GM11168 (cell line): Measurements from ENCODE around the gene KIAA1328.
"Not testable (repeated sequence)": the region's sequence is repeated elsewhere in the genome, so short reads cannot be mapped to it uniquely, and the experiment has no call there.

Experiments
- in situ Hi-C: fragments of 300-500 bp; cut with MboI; formaldehyde crosslinking; loops from one replicate; pipeline ENCODE4 v1.12.0; 2022; ENCODE audit warnings: low sequenced_read_pairs; ENCODE audit not compliant: unreplicated experiment

KIAA1328 gene

DNA sequence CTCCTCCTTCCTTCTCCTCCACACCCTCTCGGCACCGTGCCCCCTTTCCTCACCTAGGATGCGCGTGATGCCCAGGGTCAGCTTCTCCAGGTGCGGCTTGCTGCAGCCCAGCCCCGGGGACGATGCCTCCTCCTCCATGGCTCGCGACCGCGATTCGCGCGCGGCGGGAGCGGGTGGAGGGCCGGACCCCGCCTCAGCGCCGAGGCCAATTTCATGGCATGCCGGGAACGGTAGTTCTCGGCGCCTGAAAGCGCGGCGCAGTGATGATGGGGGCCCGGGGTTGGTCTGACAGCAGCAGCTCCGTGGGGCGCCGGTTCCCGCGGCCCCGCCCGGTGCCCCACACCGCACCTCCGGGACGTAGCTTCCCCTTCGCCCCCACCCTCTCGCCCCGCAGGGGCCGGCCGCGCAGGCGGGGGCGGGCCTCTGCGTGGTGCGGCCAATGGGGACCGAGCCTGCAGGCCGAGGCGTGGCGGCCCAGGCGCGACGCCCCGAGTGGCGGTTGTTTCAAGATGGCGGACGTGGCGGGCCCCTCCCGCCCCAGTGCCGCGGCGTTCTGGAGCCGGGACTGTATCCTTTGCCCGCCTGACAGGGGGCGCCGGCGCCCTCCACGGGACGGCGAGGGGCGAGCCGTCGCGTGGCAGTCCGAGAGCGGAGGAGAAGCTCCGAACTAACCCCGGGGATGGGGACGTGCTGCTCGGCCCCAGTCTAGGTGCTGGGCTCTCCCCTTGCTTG lies at the start of gene KIAA1328, which contains the start of gene TPGS2:
Gene KIAA1328, plus strand, starts transcription at position 498 of the 732 bp plus-strand sequence. Its CDS starts 12 bp downstream, at position 510.
Gene TPGS2, minus strand, starts transcription at position 373 of the 732 bp plus-strand sequence. Its CDS starts 235 bp downstream, at position 138.
- in situ Hi-C loops: no loop called here

DNA sequence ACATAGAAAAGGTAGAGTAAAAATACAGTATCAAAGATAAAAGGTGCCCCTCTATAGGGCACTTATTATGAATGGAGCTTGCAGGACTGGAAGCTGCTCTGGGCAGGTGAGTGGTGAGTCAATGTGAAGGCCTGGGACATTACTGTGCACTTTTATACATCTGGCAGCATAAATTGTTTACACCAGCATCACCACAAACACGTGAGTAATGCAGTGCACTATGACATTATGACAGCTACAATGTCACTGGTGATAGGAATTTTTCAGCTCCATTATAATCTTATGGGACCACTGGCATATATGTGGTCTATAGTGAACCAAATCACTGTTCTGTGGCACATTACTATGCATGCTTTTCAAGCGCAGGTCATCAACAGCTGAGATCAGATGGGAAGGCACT lies 48.2 kb upstream of the KIAA1328 start:
- in situ Hi-C loops: no loop called here

DNA sequence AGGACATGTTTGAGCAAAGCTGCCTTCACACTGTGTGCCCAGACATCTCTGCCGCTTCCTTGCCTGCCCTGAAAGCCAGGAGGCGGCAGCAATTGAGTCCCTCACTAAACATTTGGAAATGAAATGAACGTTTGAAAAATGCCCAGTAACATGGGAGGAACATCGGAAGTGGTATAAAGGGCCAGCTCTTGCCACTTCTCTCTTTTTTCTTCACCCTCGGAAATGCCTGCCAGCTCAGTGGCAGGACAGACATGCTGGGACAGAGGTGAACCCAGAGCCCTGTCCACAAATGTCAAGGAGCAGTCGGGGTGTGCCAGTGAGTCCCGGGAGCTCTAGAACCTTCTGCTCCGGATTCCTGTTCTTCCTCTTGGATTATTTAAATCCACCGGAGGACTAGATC lies 46.2 kb upstream of the KIAA1328 start:
- in situ Hi-C loops: no loop called here

DNA sequence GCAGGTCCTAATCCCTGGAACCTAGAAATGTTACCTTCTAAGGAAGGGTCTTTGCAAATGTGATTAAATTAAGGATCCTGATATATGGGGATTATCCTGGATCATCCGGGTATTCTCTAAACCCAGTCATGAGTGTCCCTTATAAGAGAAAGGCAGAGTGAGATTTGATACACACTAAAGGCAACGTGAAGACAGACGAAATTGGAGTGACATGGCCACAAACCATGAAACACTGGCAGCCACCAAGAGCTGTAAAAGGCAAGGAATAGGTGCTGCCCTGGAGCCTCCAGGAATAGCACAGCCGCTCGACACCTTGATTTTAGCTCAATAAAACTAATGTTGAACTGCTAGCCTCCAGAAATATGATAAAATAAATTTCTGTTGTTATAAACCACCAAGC lies 45.1 kb upstream of the KIAA1328 start:
- in situ Hi-C loops: no loop called here

DNA sequence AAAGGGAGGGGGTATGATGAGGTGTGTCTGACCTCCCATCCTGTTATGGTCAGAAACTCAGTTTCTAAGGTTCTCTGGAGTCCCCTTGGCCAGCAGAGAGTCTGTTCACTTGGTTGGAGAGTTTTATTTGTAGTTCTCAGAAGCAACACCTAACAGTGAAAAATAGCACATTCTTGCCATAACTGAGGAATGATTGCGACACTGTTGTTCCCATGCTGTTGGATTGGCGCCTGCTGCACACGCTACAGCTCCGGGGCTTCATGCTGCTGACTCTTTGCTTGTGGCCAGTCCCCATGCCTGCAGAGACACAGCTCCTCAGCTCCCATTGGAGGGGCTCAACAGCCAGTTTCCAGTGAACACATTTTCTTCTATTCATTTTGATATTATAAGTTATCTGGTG lies 42.2 kb upstream of the KIAA1328 start:
- in situ Hi-C loops: no loop called here

DNA sequence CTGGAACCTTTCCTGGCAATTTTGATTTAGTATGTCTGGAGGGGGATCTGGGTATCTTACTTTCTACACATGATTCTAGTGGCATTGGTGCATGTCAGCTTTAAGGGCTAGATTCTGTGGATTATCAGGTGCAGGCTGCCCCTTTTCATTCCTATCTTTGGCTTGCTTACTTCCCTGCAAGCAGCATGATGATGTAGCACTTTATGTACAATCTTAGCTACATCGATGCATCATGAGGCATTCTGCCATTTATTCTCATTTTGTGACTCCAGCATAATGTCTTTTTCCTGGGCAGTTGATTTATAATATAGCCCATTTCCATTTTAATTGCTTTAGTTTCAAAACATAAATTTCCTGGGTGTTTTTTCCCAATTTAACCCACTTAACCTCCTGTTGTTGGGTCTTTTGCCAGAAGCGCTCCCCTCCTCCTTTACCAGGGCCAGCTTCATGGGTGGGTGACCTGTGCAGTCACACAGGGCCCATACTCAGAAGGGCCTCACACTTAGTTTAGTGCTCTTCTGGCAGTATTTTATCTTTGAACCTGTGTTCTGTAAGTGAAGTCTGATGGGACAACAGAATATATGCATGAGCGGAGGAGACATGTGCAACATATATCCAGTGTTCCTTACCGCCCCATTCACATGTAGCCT lies 36.2 kb upstream of the KIAA1328 start:
- in situ Hi-C loops: no loop called here

DNA sequence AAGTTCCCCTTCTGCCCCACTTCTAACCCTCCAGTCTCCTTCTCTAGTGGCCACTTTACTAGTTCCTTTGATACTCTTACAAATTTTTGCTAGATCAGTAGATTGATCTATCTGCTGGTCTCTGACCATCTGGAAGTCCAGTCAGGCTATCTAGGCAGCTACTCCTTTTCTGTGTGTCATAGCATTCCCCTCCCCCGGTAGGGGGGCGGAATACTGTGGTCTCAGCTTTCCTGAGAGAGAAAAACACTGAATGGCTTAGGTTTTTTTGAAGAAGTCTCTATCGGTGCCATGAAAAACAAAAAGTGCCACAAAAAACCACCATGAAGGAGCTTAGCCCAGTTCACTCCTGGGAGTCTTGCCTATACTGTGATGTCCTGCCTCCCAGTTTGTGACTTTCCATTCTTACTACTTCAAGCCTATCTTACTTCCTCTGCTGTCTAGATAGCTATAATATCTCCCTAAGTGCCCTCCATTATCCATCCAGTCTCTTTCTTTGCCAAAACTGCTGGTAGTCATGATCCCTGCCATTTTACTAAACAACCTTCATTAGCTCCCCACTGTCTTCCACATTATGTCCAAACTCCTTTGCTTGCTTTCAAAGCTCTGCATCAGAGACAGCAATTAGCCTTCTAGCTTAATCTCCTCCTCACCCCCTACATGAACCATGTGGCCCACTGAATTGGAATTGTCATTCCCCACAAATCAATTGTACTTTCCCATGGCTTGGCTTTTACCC lies 30.0 kb upstream of the KIAA1328 start:
- in situ Hi-C loops: no loop called here

DNA sequence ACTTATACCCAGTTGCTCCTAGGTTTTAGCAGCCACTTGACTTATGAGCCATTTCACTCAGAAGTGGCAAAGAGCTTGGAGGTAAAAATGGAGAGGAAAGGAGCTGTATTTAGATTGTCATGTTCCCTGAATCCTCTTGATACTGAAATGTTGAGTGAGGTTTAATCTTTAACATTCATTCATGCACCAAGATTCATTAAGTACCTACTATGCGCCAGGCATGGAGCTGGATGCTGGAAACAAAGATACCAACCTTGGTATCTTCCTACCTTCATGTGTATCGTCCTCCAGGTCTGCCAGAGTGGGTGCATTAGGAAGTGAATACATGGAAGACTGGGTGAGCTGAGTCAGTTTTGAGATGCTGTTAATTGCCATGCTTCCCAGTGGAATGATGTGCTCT lies 23.8 kb upstream of the KIAA1328 start:
- in situ Hi-C loops: no loop called here

DNA sequence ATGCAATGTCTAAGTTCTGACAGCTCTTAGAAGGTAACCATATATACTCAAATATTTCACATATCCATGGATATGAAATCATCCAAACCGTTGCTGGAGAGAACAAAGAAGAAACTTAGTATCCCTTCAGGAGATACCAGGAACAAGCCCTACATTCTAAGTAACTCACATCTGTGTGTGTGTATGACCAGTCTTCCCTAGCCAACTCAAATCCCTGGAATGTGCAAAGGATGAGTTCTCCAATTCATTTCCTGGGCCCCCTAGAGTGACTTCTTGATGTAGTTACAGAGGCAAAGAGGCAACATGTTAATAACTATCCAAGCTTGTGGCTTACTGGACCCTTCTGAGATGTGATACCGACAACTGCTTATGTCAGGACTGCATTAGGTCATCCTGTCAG lies 20.2 kb upstream of the KIAA1328 start:
- in situ Hi-C loops: no loop called here

DNA sequence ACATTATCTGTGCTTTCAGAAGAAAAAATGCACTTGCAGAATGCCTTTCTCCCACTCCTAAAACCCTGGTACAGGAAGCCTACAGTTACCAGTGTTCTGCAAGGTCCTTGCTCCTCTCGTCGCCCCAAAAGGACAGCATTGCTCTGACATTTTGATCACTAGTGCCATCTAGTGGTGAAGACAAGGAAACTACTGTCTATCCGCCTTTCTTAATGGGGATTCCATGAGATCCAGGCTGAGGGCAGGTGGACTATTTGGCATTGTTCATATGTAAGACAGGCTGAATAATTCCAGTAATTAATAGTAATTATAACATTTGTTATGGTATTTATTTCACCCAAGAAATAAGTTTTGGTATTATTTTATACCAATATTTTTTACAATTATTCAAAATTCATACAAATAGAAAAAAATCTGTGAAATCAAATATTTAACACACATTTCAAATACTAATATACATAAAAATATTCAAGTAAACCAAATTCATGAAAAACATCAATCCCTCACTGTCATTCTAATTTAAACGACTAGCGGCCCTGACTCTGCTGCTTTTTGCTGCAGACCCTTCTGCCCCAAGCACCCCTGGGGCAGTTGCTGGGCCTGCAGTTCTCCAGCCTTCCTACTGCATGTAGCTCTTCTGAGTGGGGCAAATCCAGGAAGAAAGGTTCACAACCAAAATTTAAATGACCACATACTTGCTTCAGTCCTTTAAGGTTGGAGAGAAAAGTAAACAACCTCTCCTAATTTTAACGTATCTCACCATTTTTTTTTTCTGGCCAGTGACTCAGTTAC lies 19.1 kb upstream of the KIAA1328 start:
- in situ Hi-C loops: no loop called here

DNA sequence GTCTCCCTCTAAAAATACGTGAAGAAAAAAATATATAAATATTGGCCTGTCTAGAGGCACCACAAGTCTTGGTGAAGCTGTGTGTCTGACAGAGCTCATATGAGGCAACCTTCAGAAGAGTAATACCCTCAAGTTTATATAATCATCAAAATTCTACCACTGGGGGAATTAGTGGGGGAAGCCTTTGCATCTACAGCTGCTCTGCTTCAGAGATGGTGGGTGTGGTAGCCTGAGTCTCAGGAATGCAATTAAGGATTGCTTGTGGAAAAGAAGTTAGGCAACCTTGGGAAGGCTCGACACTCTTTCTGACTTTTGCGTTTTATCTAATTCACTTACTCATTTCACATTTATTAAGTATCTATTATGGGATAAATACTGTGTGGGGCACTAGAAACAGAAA lies 17.5 kb upstream of the KIAA1328 start:
- in situ Hi-C loops: no loop called here

DNA sequence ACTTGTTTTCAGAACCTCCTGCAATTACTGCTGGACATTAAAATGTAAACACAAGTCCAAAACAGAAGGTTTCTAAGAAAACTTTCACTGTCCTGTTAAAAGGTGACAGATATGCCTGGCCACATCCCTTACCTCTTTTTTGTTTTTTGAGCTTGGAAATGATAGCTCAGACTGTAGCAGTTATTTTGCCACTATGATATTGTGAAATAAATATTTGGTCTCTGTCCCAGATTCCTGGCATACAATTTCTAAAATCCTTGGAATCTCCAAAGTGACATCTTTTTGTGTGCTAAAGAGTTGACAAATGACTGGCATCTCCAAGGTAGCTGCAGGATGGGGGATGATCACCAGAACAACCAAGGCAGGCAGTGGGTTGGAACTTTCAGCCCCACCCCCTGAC lies 17.0 kb upstream of the KIAA1328 start:
- in situ Hi-C loops: no loop called here

DNA sequence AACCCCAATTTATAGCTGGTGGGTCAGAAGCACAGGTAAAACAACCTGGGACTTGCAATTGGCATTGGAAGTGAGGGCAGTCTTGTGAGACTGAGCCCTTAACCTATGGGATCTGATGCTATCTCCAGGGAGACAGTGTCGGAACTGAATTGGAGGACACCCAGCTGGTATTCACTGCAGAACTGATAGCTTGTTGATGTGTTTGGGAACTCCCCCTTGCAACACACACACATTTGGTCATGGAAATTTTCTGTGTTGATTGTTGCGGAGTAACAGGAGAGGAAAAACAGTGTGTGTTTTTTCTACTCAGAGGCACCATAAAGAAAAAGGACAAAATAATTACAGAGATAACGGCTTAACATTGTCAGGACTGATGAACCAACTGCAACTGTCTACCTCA lies 16.2 kb upstream of the KIAA1328 start:
- in situ Hi-C loops: no loop called here

DNA sequence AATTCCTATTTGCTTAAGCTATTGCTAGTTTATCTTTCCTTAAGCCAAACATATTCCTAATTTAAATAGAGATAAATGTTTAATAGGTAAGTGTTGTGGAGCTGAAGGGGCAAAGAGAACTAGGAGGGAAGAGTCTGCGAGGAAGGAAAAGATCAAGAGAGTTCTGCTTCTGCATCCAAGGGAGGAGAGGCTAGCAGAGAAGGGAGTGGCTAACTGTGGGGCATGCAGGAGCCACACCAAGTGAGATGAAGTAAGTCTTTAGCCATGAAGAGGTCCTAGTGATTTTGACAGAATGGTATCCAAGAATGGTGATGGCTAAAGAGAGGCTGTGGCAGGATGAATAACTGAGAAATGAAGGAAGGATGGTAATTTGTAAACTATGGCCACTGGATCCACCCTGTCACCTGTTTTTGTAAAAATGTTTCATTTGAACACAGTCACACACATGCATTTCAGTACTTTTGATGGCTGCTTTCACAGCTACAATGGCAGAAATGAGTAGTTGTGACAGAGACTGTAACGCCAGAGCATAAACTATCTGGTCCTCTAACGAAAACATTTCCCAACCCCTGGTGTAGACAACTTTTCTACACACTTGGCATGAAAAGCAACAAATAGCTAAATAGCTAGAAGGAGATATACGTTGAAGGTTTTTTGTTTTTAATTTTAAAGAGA lies 15.7 kb upstream of the KIAA1328 start:
- in situ Hi-C loops: no loop called here

DNA sequence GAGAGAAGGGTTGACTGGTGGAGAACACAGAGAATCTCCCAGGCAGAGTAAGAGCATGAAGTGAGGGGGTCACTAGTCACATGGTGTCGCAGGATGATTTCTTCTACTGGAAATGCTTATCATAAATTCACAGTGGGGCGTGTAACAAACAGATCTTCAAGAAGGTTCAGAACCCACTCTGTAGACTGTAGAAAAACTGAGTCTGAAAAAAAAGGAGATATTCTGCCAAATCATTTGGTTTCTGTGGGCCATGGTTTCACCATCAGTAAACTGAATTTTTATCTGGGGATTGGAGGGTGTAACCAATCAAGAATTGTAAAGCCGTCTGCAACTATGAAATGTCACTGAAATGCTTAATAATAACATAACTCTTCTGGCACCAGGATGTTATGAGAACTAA lies 15.1 kb upstream of the KIAA1328 start:
- in situ Hi-C loops: no loop called here

DNA sequence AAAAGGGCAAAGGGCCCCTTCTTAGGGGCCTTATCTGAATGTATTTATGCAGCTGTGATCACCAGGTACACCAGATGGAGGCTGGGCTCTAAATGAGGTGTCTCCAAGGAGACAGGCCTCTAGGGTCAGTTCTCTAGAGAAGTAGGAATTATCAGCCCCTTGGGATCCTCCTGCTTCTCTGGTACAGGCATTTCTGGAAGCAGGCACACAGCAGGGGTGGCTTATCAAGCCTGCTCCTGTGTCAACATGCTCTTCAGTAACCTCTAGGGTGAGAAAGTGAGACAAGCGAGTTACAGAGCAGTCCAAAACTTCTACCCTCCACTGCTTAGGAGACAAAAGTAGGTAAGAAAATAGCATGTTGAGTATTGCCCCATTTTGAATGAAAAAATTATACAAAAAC lies 13.9 kb upstream of the KIAA1328 start:
- in situ Hi-C loops: no loop called here

DNA sequence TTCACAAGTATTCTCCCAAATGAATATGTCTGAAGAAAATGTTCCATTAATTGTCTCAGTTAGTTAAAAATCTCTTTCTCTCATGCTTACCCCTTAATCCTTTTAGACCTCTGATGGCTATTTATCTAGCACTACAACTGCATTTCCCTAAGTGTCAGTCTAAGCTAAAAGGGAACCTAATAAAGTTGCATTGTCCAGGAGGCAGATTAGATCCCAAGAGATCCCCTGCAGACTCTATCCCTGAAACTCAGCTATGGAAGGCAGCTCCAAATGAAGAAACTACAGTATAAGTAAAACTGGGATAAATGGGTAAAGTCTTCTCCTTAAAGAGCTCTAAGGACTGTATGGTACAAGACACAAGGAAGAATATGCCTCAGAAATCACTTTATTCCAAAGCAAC lies 12.8 kb upstream of the KIAA1328 start:
- in situ Hi-C loops: not testable (repeated sequence)

DNA sequence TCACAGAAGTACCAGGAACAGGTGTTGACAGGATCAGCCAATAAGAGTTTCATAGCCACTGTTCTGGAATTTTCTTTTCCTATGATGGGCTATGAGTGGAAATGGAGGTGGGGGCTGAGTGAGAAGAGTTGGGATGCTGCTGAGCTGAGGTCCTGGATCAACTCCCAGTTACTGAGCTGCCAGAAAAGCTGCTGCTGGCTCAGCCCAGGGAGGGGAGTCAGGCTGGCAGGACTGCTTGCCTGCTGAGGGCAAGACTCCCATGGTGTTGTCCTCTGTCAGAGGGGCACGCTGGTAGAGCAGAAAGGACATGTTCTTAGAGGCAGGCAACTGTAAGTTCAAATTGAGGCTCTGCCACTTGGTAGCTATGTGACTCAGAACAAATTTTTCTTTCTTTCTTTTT lies 11.9 kb upstream of the KIAA1328 start:
- in situ Hi-C loops: no loop called here

DNA sequence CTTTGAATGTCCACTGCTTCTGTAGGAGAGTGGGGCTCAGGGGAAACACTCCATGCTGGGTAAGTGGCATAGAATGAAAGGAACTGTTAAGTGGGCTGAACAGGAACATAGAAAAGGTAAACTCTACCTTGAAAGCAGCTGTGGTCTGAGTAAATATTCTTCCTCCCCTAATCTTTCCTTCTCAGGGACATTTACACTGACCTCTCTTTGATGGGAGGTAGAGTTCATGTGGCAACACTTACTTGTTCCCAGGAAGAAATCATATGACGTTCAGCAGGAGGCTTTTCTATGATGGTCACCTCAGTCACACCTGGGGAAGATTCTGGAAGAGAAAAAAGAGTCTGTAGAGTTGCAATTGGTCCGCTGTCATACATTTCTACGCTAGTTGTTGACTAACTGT lies 10.3 kb upstream of the KIAA1328 start:
- in situ Hi-C loops: no loop called here

DNA sequence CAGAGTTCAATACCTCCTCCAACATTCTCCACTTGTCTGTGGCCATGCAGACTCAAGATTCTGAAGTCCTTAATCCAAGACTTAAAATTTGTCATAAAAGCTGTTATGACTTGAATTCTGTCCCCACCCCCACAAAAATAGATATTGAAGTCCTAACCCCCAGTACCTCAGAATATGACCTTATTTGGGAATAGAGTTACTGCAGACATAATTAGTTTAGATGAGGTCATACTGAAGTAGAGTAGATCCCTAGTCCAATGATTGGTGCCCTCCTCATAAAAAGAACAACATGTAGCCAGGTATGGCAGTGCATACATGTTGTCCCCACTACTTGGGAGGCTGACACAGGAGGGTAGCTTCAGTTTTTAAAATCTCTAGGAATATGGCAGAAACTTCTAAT lies 9.3 kb upstream of the KIAA1328 start:
- in situ Hi-C loops: no loop called here
